IPS-20b (cell line): Measurements from ENCODE around the gene C15orf61.

Experiments
- H3K27ac ChIP-seq: one replicate; pipeline ENCODE4 v1.5.1; 2013; ENCODE audit warnings: low read length
- H3K27me3 ChIP-seq: 2 replicates; pipeline ENCODE4 v1.6.1; 2013; ENCODE audit warnings: mild to moderate bottlenecking, low read length, inconsistent platforms; ENCODE audit not compliant: insufficient read depth
- H3K36me3 ChIP-seq: 2 replicates; pipeline ENCODE4 v1.6.1; 2013; ENCODE audit warnings: low read depth, mild to moderate bottlenecking, inconsistent platforms, low read length, moderate library complexity; ENCODE audit not compliant: insufficient read depth
- H3K4me1 ChIP-seq: 2 replicates; pipeline ENCODE4 v1.6.1; 2013; ENCODE audit warnings: mild to moderate bottlenecking, control low read depth, inconsistent platforms, low read length, moderate library complexity; ENCODE audit not compliant: insufficient read depth
- H3K4me3 ChIP-seq: 2 replicates; pipeline ENCODE4 v1.5.1; 2013; ENCODE audit warnings: mild to moderate bottlenecking, low read length, inconsistent platforms
- H3K9ac ChIP-seq: 2 replicates; pipeline ENCODE4 v1.6.1; 2013; ENCODE audit warnings: low read depth, mild to moderate bottlenecking, inconsistent platforms, low read length, moderate library complexity
- H3K9me3 ChIP-seq: 2 replicates; pipeline ENCODE4 v1.6.1; 2013; ENCODE audit warnings: mild to moderate bottlenecking, low read depth, low read length, inconsistent platforms; ENCODE audit not compliant: insufficient read depth

The C15orf61 gene

GRCh38 chr15:67575039-67575502 is 54.1 kb downstream of the C15orf61 start:
- H3K9me3 ChIP-seq = no peaks in the 10 kb centered on the region
- H3K27ac ChIP-seq = no peak overlapping the region
- H3K9ac ChIP-seq = no peak overlapping the region
- no peaks in the 10 kb centered on the region; the same call in 1 of the 2 replicates for H3K4me1 ChIP-seq
- H3K4me3 ChIP-seq = no peak overlapping the region
- H3K36me3 ChIP-seq = no peaks in the 10 kb centered on the region
- H3K27me3 ChIP-seq = no peaks in the 10 kb centered on the region

- Histone ChIP-seq H3K9me3 (no peaks in the 10 kb centered on the region), H3K4me3 (no peak overlapping the region), H3K4me1 (no peaks in the 10 kb centered on the region; the same call in 1 of the 2 replicates), H3K36me3 (no peaks in the 10 kb centered on the region), H3K27ac (no peak overlapping the region), H3K27me3 (no peaks in the 10 kb centered on the region), H3K9ac (no peak overlapping the region)
Observed at GRCh38 chr15:67578020-67578600, 57.2 kb downstream of the C15orf61 start.

- Histone ChIP-seq H3K9ac (no peak overlapping the region), H3K36me3 (no peaks in the 10 kb centered on the region), H3K27ac (no peak overlapping the region), H3K9me3 (no peaks in the 10 kb centered on the region), H3K27me3 (no peaks in the 10 kb centered on the region), H3K4me1 (no peaks in the 10 kb centered on the region; the same call in 1 of the 2 replicates), H3K4me3 (no peak overlapping the region)
Observed at GRCh38 chr15:67579164-67579563, 58.2 kb downstream of the C15orf61 start.
